Cardiac muscle cell (in vitro differentiated cells and primary cell): ENCODE data around the gene FAM170A. TPM values are rescaled to one million over a fixed set of nuclear protein-coding genes. Genes with fewer than 3 reads are reported as not detected.

ENCODE experiments used
- DNase-seq, 2 donors: peaks; one replicate each; pipeline versions ENCODE4 v3.0.0 to v3.0.0-alpha.2; 2010 to 2017; ENCODE audit warnings: low read depth in 1 of 2, low spot score in 1 of 2
- H3K27ac ChIP-seq: fragments of 200-600 bp; sonication (generic); 2 replicates; pipeline ENCODE4 v1.5.1; 2016
- H3K27me3 ChIP-seq: fragments of 200-600 bp; sonication (generic); 2 replicates; pipeline ENCODE4 v1.6.0; 2016; ENCODE audit warnings: control low read depth
- H3K36me3 ChIP-seq: fragments of 200-600 bp; sonication (generic); 2 replicates; pipeline ENCODE4 v1.5.1; 2016; ENCODE audit warnings: control low read depth
- H3K4me1 ChIP-seq: fragments of 200-600 bp; sonication (generic); 2 replicates; pipeline ENCODE4 v1.8.1; 2017; ENCODE audit warnings: low read depth, mild to moderate bottlenecking, mixed run types
- H3K4me3 ChIP-seq: fragments of 200-600 bp; sonication (generic); 2 replicates; pipeline ENCODE4 v1.5.1; 2016; ENCODE audit warnings: mild to moderate bottlenecking
- H3K9me3 ChIP-seq: fragments of 200-600 bp; sonication (generic); 2 replicates; pipeline ENCODE4 v1.5.1; 2017; ENCODE audit warnings: low read depth, mild to moderate bottlenecking, control low read depth
- CTCF ChIP-seq: IDR thresholded peaks from 2 replicates; pipeline ENCODE4 v1.5.1; 2012; ENCODE audit warnings: low read depth, mild to moderate bottlenecking, low read length
- polyA plus RNA-seq: library from polyadenylated mRNA; unstranded; fragments of >200 nt; fragmentation: Nextera tagmentation; extraction: Ambion mirVana; gene quantifications from 2 replicates; pipeline ENCODE4 v1.2.1, GENCODE V29; 2016
- total RNA-seq: library from RNA; depleted of rRNA; stranded (reverse); fragments of >200 nt; gene quantifications from 2 replicates; pipeline ENCODE4 v1.2.3, GENCODE V29; 2016

FAM170A gene
- total and polyA plus RNA-seq, 2 experiments from 2014 or later = not detected

DNA sequence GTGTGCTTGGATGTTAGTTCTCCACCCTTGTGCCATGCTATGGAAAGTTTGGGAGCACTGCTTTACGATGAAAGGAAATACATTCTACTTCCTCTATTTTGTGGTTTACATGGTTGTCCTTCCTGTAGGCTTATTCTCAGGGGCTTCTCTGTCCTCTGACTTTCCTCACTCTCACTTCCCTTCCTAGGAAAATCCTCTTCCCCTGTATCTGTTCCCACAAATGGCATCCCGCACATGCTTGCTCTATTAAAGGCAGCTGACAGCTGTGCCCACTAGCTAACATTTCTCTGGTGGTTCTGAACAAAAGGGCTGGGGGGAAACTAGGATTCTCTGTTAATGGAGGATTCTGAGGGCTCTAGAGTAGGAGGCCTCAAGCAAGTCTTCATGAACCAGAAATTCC lies 52.4 kb downstream of the FAM170A start:
- no peaks in the 10 kb centered on the region for H3K36me3 ChIP-seq
- TF ChIP-seq CTCF = no peak
- no peak for DNase-seq

DNA sequence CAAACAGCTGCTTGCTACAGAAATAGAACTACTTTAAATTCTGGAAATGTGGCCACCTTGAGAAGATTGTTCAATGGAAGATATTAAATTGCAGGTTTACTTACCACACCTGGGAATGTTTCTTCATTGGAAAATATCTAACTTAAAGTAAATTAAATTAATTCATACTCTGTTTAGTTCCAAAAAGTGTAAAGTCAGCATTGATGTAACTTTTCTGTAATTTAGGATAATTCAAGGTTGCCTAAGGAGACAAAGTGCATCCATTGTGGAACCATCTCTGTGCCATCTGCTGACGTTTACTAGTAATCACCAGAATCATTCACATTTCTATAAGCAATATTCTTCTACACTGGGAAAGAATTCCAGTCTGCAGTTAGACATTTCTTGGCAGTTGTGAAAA lies 53.0 kb downstream of the FAM170A start:
- no peak for DNase-seq
- no peaks in the 10 kb centered on the region for H3K36me3 ChIP-seq
- no peaks in the 10 kb centered on the region for H3K27me3 ChIP-seq

More for the DNA sequence above, 52.4 kb downstream of the FAM170A start:
- Histone ChIP-seq H3K9me3 (no peaks in the 10 kb centered on the region), H3K27me3 (no peaks in the 10 kb centered on the region), H3K4me1 (no peaks in the 10 kb centered on the region), H3K27ac (no peak overlapping the region), H3K4me3 (no peak overlapping the region)

More for the DNA sequence above, 53.0 kb downstream of the FAM170A start:
- TF ChIP-seq CTCF = no peak
- H3K27ac ChIP-seq = no peak overlapping the region
- H3K9me3 ChIP-seq = no peaks in the 10 kb centered on the region
- no peak overlapping the region for H3K4me3 ChIP-seq
- H3K4me1 ChIP-seq = no peaks in the 10 kb centered on the region

Other genes with a start within 250 kb of the FAM170A start
- gene HSD17B4, start 177.1 kb upstream of the FAM170A start, total RNA-seq = 165 and 217 TPM in 2 replicates
- gene HSD17B4, start 177.1 kb upstream of the FAM170A start, polyA plus RNA-seq = 154 and 183 TPM in 2 replicates